ENCODE measurements around the gene RAD51B.

Gene RAD51B

DNA sequence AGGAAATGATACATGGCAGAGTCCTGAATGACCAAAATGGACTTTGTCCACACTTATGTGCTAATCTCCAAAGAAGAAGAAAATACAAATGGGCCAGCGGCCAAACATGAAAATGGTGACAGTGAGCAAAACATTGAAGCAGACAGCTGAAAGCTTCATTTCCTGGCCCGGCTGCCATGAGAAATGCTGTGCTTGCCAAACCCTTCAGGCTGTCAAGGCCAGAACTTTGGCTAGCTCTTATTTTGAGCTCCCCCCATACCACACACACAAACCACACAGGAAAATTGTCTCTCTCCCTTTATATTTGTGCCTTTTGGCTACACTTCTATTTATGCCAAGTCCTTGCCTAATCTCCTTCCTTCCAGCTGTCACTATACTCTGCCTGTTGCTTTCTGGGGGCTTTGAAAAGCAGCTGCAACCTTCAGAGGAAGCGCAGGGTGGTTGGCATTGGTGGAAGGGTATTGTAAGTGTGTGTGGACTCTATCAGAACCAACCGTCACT is 323.8 kb downstream of the RAD51B start:
- DNase-seq = peak in 22 of 56 donors; percentile 1 to 48 (median 12)

DNA sequence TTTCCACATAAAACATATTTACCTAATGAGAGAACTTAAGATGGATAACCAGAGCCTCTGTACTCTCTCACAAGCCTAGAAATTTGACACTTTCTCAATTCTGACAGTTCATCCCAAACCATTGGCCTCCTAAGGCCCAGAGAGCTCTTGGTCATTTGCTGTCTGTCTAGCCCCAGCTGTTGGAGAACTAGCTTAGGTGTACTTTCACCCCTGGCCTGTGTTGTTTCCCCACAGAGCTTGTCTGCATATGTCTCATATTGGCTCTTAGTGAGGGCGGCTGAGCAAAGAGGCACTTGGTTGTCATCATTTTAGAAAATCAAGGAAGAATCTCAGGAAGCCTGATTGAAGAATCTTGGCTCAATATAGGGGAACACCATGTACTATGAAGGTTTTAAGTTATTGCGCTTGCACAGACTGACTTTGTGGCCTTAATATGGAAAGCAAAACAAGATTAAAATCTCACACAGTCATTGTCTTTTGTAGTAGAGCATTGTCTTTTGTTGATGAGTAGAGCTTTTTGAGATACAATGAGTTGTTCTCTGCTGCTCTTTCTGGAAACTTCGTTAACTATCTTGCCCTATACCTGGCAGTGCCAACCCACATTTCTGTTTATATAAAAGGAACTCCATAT is 324.6 kb downstream of the RAD51B start:
- no peak for DNase-seq

GRCh38 chr14:68145036-68145435 is 325.5 kb downstream of the RAD51B start:
- no peak for DNase-seq

- no peak for DNase-seq
Measured at GRCh38 chr14:68145539-68145938, 326.0 kb downstream of the RAD51B start.

DNA sequence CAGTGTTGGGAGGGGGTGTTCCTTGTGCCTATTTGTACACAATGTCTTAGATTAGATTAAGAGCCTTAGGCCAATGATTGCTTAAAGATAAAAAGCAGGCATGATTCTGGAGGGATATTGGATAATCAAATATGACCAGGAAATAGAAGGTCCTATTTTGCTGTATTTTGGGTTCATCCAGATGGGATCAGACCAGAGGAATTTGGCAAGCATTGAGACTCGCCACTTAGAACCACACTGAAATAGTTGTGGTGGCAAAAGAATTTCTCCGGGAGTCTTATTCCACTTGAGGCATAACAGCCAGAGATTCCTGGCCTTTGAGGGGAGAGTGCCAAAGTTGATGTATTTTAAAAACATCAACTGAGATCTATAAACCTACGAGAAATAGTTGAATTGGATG is 327.2 kb downstream of the RAD51B start:
- DNase-seq = no peak

- DNase-seq = no peak
Measured at GRCh38 chr14:68147303-68147702, 327.7 kb downstream of the RAD51B start.

GRCh38 chr14:68148276-68148675 is 328.7 kb downstream of the RAD51B start:
- no peak for DNase-seq

DNA sequence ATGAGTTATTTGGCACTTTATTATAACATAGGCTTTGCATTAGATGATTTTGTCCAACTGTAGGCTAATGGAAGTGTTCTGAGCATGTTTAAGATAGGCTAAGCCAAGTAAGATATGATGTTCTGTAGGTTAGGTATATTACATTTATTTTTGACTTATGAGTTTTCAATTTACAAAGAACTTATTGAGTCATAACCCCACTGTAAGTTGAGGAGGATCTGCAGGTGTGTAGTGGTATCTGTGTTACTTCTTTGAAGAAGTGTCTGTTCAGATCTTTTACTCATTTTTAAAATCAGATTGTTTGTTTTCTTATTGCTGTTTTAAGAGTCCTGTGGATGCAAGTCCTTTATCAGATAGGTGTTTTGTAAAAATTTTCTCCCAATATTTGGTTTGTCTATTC is 329.2 kb downstream of the RAD51B start:
- no peak for DNase-seq

DNA sequence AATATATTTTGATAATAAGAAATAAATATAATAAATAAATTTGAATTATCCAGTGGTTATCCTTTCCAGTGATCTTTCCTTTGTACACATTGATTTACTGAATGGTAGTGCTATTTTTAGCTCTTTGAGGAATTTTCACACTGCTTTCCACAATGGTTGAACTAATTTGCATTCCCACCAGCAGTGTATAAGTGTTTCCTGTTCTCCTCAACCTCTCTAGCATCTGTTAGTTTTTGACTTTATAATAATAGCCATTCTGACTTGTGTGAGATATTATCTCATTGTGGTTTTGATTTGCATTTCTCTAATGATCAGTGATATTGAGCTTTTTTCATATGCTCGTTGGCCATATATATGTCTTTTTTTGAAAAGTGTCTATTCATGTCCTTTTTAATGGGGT is 333.7 kb downstream of the RAD51B start:
- DNase-seq = no peak

DNA sequence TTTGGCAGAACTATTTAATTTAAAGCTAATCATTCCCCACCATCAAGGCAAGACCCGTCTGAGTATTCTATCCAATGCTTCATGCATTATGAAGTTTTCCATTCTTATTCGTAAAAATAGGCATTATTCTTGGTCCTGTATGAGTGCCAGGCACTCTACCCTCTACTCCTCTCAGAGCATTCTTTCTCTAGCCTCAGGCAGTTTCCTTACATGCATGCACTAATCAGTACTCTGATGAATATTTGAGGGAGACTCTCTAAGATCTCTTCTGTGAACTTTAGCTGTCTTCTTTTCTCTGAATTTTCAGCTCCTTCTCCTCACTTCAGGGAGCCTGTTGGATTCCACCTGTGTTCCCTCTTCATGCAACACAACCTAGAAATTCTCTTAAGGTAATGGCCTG is 334.7 kb downstream of the RAD51B start:
- no peak for DNase-seq

GRCh38 chr14:68157971-68158371 is 338.4 kb downstream of the RAD51B start:
- no peak for DNase-seq

- no peak for DNase-seq
Measured at GRCh38 chr14:68158640-68159039, 339.1 kb downstream of the RAD51B start.

DNA sequence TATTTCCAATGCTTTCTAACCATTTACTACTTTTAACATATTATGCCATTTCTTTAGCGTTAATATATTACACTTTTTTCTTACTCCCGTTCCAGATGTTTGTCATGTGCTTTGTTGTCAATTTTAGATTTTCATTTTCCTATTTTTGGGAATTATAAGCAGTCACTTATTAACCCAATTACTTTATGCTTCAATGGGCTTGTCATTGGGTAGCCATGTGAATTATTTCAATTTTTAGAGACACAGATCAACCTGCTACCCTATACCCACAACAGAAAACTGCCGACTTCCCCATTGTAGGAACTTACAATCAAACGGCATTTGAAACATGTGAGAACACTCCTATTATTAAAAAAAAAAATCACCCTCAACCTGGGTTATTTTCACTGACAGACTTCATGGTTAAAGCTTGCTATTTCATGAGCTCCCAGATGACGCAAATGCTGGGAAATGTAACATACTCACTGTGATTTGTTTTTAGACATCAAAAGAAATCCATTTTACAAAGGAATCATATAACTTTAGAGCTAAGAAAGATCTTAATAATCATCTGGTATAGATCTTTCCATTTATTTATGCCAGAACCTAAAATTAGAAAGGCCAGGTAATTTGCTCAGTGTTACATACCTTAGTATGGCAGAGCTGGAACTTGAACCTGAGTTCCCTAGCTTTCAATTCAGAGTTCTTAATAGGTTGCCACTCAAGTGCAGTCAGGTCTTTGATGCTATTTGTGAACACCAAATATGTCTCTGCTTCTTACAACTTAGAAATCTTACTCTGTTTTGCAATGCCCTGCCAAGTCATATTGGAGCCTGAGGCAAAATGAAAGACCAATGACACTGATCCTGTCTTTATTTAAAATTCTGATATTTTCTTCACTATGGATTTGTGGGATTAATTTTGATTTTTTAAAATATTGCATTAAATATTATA is 340.4 kb downstream of the RAD51B start:
- no peak for DNase-seq

- DNase-seq = no peak
Measured at GRCh38 chr14:68160779-68161546, 341.4 kb downstream of the RAD51B start.

GRCh38 chr14:68162887-68163286 is 343.3 kb downstream of the RAD51B start:
- no peak for DNase-seq

GRCh38 chr14:68164711-68165113 is 345.1 kb downstream of the RAD51B start:
- DNase-seq = no peak

GRCh38 chr14:68165274-68165843 is 345.8 kb downstream of the RAD51B start:
- DNase-seq = no peak

- DNase-seq = no peak
Measured at GRCh38 chr14:68166731-68167382, 347.3 kb downstream of the RAD51B start.

DNA sequence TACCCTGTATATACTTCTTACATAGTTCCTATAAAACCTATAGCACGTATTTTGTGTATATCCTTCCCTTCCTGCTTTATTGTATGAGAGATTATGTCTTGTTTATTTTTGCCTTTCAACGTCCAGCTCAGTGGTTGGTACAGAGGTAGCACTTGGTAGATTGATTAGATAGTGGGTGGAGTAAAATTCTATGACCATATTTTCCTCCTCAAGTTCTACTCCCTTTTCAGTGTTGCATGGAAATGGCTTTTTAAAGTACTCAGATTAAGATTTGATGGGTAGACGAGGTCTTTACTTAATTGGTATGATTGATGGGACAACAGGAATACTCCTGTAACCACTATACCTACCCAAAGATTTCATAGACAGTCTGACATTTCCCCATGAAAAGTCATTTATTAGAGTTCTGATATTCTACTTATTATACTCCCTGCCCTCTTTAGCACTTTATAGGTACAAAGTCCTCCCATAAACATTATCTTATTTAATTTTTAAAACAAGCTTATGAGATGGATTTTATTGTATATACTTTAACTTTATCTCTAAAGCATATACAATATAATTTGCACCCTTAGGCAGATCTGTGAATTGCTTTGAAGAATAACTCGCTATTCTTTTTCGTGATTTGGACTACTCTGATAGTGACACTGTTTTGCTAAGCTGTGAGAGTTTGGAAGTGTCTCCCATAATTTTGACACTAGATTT is 348.0 kb downstream of the RAD51B start:
- no peak for DNase-seq

GRCh38 chr14:68168460-68169109 is 349.0 kb downstream of the RAD51B start:
- no peak for DNase-seq
